ENCODE results near the gene STPG3. TPM values are rescaled to one million over a fixed set of nuclear protein-coding genes. Genes with fewer than 3 reads are reported as not detected.

Gene STPG3
- total and polyA plus RNA-seq, 2 of the 4 experiments (the other 2 are of a cell fraction), result not detected

- Histone ChIP-seq H3K4me2 (ENCODE audit: low read depth, low read length) (no peak overlapping the region), H2BK20ac (ENCODE audit: low read depth, low read length) (no peak overlapping the region), H3K9ac (ENCODE audit: low read depth, low read length) (no peak overlapping the region), H2BK15ac (ENCODE audit: low read depth, low read length) (no peak overlapping the region), H4K20me1 (ENCODE audit: insufficient read depth, low read length) (peaks cover 24% of the 10 kb centered on the region), H3K4me1 (ENCODE audit: control insufficient read depth, insufficient read depth, low read length) (peaks cover 5% of the 10 kb centered on the region; the same call in 1 of the 2 replicates), H4K8ac (ENCODE audit: low read depth in 2 of 2, low read length in 2 of 2) (no peak overlapping the region), H3K36me3 (ENCODE audit: control insufficient read depth, insufficient read depth, low read length) (peaks cover 14% of the 10 kb centered on the region), H2AK5ac (ENCODE audit: low read depth, low read length) (no peak overlapping the region), H3K9me3 (ENCODE audit: control insufficient read depth, insufficient read depth, low read length) (no peaks in the 10 kb centered on the region), H2AFZ (replicated peaks; ENCODE audit: low read length, poor library complexity) (no peak overlapping the region), H3K56ac (ENCODE audit: extremely low read depth, insufficient read depth, low read length) (no peak overlapping the region), H3K23ac (ENCODE audit: low read depth, low read length) (no peak overlapping the region), H3K9me1 (ENCODE audit: insufficient read depth, low read length) (peaks cover 4% of the 10 kb centered on the region), H2BK120ac (ENCODE audit: low read depth, low read length) (no peak overlapping the region), H4K91ac (ENCODE audit: insufficient read depth, low read depth, low read length) (no peak overlapping the region), H2AK9ac (replicated peaks; ENCODE audit: low read depth, low read length, poor library complexity) (peak overlapping the region; percentile 58), H4K5ac (ENCODE audit: low read depth, low read length) (no peak overlapping the region), H3K27me3 (ENCODE audit: control insufficient read depth, insufficient read depth, low read length) (no peaks in the 10 kb centered on the region), H3K14ac (replicated peaks; ENCODE audit: low read depth, low read length) (no peak overlapping the region), H3K27ac (ENCODE audit: insufficient read depth, low read length) (no peak overlapping the region), H2BK5ac (ENCODE audit: low read depth, low read length, poor library complexity, severe bottlenecking) (no peak overlapping the region), H3K4me3 (ENCODE audit: insufficient read depth, low read depth, low read length) (no peak overlapping the region), H3K79me1 (ENCODE audit: low read depth in 1 of 2, low read length in 2 of 2) (peaks cover 3 to 22% of the 10 kb centered on the region in 2 experiments; a peak in 3 of 4 replicates), H3K18ac (ENCODE audit: low read depth, low read length) (no peak overlapping the region), H3K4ac (ENCODE audit: low read depth, low read length) (no peak overlapping the region)
- ATAC-seq (ENCODE audit: low read depth) (peak; percentile 22), DNase-seq (no peak)
- TF ChIP-seq CEBPB (IDR thresholded peaks at IDR 0.05; ENCODE audit: low read depth, low read length) (0 out of 2 replicates have a peak, but pooled peaks have one; percentile 3), CTCF (conservative IDR thresholded peaks at IDR 0.05; ENCODE audit: low read depth, low read length) (no peak), BHLHE40 (IDR thresholded peaks at IDR 0.05; ENCODE audit: low read depth, low read length) (no peak), RCOR1 (IDR thresholded peaks at IDR 0.05; ENCODE audit: insufficient replicate concordance, low read length) (no peak), MAFK (IDR thresholded peaks at IDR 0.05; ENCODE audit: low read depth, low read length) (no peak)
- dilution Hi-C loops (cut with HindIII; ENCODE audit: low sequenced_read_pairs, unreplicated experiment) (no loop called here), in situ Hi-C loops (cut with MboI; ENCODE audit: low sequenced_read_pairs) (no loop called here), intact Hi-C loops (cut with micrococcal nuclease) (no loop called here)
- 25% methylated on average over 2 of the region's 20 CpGs; no CpG with 5 or more reads in 1 of the 2 experiments for WGBS, 2 experiments (ENCODE audit: extremely low coverage in 2 of 2, insufficient read length in 1 of 2)
- no TSS peak for BruUV-seq (replicated peaks)
- ChIA-PET POLR2A (ENCODE audit: unreplicated experiment) (no interaction called here), CTCF (interaction anchor here (0.6 kb wide), 1 partner anchor 187 kb away, joined by 3 read pairs; no protein-coding TSS in a partner anchor)
Measured at GRCh38 chr9:137247135-137247915, 3.8 kb upstream of the STPG3 start.

All from IMR-90 (cell line).